ENCODE data around the gene SPATA13. TPM values are rescaled to one million over a fixed set of nuclear protein-coding genes. Genes with fewer than 3 reads are reported as not detected.

Gene SPATA13
- total and polyA plus RNA-seq, 2 donors (not counting 3 experiments of a cell fraction or from before 2014, with no cell fraction given), result 6.6 to 12.9 TPM

DNA sequence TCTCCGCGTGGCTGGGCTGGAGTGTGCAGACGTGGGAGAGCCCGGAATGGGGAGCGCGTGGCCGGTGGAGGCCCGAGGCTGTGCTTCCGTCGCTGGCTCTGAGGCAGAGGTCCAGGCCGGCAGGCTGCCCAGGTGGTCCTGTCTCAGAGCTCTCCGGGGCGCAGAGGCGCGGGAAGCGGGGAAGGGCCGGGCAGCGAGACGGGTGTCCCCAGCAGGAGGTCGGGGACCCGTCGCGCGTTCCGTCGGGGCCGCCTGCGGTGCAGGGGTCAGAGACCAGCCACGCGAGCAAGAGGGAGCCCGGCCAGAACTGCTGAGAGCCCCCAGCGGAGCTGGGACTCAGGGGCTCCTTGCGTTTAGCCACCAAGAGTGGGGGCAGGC lies 147.5 kb downstream of the SPATA13 start:
- Histone ChIP-seq H3K4me2 (ENCODE audit: insufficient read depth, low read length) (no peak overlapping the region), H3K4me1 (ENCODE audit: control insufficient read depth, extremely low read depth, insufficient read depth, low read length) (no peaks in the 10 kb centered on the region), H3K9me3 (replicated peaks; ENCODE audit: control insufficient read depth, insufficient read depth, low read length) (no peaks in the 10 kb centered on the region), H3K9ac (replicated peaks; ENCODE audit: extremely low read depth, insufficient read depth, low read length) (no peak overlapping the region), H3K79me2 (ENCODE audit: control insufficient read depth, insufficient read depth, low read length) (no peaks in the 10 kb centered on the region), H3K27me3 (ENCODE audit: control insufficient read depth in 2 of 2, insufficient read depth in 2 of 2, low read length in 2 of 2) (no peaks in the 10 kb centered on the region), H3K27ac (ENCODE audit: insufficient read depth, low read depth, low read length) (no peak overlapping the region), H4K20me1 (replicated peaks; ENCODE audit: control insufficient read depth, extremely low read depth, insufficient read depth, low read length) (no peaks in the 10 kb centered on the region), H3K4me3 (replicated peaks in 1 of 3; ENCODE audit: insufficient read depth in 1 of 3, low read depth in 1 of 3, low read length in 3 of 3) (no peak overlapping the region), H3K36me3 (ENCODE audit: control insufficient read depth in 2 of 2, extremely low read depth in 1 of 2, insufficient read depth in 2 of 2, low read length in 2 of 2) (no peaks in the 10 kb centered on the region), H3K9me1 (replicated peaks; ENCODE audit: control insufficient read depth, extremely low read depth, insufficient read depth, low read length) (no peaks in the 10 kb centered on the region), H2AFZ (ENCODE audit: low read depth, low read length) (no peak overlapping the region)
- ChIA-PET CTCF (no interaction called here), POLR2A (no interaction called here)
- no peak for TF ChIP-seq FOS (IDR thresholded peaks at IDR 0.05; ENCODE audit: borderline replicate concordance, insufficient read depth, low read length)
- TF ChIP-seq, protein P1, sequence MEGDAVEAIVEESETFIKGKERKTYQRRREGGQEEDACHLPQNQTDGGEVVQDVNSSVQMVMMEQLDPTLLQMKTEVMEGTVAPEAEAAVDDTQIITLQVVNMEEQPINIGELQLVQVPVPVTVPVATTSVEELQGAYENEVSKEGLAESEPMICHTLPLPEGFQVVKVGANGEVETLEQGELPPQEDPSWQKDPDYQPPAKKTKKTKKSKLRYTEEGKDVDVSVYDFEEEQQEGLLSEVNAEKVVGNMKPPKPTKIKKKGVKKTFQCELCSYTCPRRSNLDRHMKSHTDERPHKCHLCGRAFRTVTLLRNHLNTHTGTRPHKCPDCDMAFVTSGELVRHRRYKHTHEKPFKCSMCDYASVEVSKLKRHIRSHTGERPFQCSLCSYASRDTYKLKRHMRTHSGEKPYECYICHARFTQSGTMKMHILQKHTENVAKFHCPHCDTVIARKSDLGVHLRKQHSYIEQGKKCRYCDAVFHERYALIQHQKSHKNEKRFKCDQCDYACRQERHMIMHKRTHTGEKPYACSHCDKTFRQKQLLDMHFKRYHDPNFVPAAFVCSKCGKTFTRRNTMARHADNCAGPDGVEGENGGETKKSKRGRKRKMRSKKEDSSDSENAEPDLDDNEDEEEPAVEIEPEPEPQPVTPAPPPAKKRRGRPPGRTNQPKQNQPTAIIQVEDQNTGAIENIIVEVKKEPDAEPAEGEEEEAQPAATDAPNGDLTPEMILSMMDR (IDR thresholded peaks at IDR 0.05; ENCODE audit: extremely low read depth in 1 of 2, insufficient read depth in 1 of 2, low read depth in 1 of 2, low read length in 2 of 2), result no peak
- no peak for TF ChIP-seq GATA2 (IDR thresholded peaks at IDR 0.05; ENCODE audit: insufficient read depth, insufficient read length, low read depth, low read length)
- BruUV-seq (replicated peaks), result no TSS peak
- dilution Hi-C loops (cut with MboI; ENCODE audit: extremely low pct_ligation_motif_present, low sequenced_read_pairs), result no loop called here
- no peak for FAIRE-seq
- DNase-seq (ENCODE audit: low read depth, low spot score), result no peak
- intact Hi-C loops (cut with micrococcal nuclease), result no loop called here

- H3K4me3 ChIP-seq (replicated peaks in 1 of 3; ENCODE audit: insufficient read depth in 1 of 3, low read depth in 1 of 3, low read length in 3 of 3), result no peak overlapping the region
- no peak overlapping the region for H3K4me2 ChIP-seq (ENCODE audit: insufficient read depth, low read length)
- H4K20me1 ChIP-seq (replicated peaks; ENCODE audit: control insufficient read depth, extremely low read depth, insufficient read depth, low read length), result no peaks in the 10 kb centered on the region
- no peaks in the 10 kb centered on the region for H3K36me3 ChIP-seq (ENCODE audit: control insufficient read depth in 2 of 2, extremely low read depth in 1 of 2, insufficient read depth in 2 of 2, low read length in 2 of 2)
- ChIA-PET POLR2A (no interaction called here), CTCF (no interaction called here)
- DNase-seq (ENCODE audit: low read depth, low spot score), result no peak
- no peak overlapping the region for H2AFZ ChIP-seq (ENCODE audit: low read depth, low read length)
- TF ChIP-seq POLR2A (IDR thresholded peaks at IDR 0.05; ENCODE audit: low read depth, low read length) (no peak), GATA2 (IDR thresholded peaks at IDR 0.05; ENCODE audit: insufficient read depth, insufficient read length, low read depth, low read length) (no peak), MYC (IDR thresholded peaks at IDR 0.05; ENCODE audit: low read depth, low read length) (no peak), JUN (IDR thresholded peaks at IDR 0.05; ENCODE audit: borderline replicate concordance, insufficient read depth, insufficient read length, low read depth) (no peak), FOS (IDR thresholded peaks at IDR 0.05; ENCODE audit: borderline replicate concordance, insufficient read depth, low read length) (no peak), POLR2AphosphoS5 (IDR thresholded peaks at IDR 0.05; ENCODE audit: insufficient read depth, low read depth, low read length) (no peak), EZH2 (IDR thresholded peaks at IDR 0.05; ENCODE audit: borderline replicate concordance, low read depth, low read length, severe bottlenecking) (no peak)
- TF ChIP-seq, protein P2, sequence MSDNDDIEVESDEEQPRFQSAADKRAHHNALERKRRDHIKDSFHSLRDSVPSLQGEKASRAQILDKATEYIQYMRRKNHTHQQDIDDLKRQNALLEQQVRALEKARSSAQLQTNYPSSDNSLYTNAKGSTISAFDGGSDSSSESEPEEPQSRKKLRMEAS (IDR thresholded peaks at IDR 0.05; ENCODE audit: insufficient read depth, insufficient read length), result no peak
- TF ChIP-seq, protein P1 (IDR thresholded peaks at IDR 0.05; ENCODE audit: extremely low read depth in 1 of 2, insufficient read depth in 1 of 2, low read depth in 1 of 2, low read length in 2 of 2), result no peak
- no peaks in the 10 kb centered on the region for H3K27me3 ChIP-seq (ENCODE audit: control insufficient read depth in 2 of 2, insufficient read depth in 2 of 2, low read length in 2 of 2)
- no peaks in the 10 kb centered on the region for H3K4me1 ChIP-seq (ENCODE audit: control insufficient read depth, extremely low read depth, insufficient read depth, low read length)
- intact Hi-C loops (cut with micrococcal nuclease), result no loop called here
- FAIRE-seq, result no peak
- no peaks in the 10 kb centered on the region for H3K9me1 ChIP-seq (replicated peaks; ENCODE audit: control insufficient read depth, extremely low read depth, insufficient read depth, low read length)
- H3K9me3 ChIP-seq (replicated peaks; ENCODE audit: control insufficient read depth, insufficient read depth, low read length), result no peaks in the 10 kb centered on the region
- no TSS peak for BruUV-seq (replicated peaks)
- dilution Hi-C loops (cut with MboI; ENCODE audit: extremely low pct_ligation_motif_present, low sequenced_read_pairs), result no loop called here
- no peak overlapping the region for H3K9ac ChIP-seq (replicated peaks; ENCODE audit: extremely low read depth, insufficient read depth, low read length)
- no peaks in the 10 kb centered on the region for H3K79me2 ChIP-seq (ENCODE audit: control insufficient read depth, insufficient read depth, low read length)
- H3K27ac ChIP-seq (ENCODE audit: insufficient read depth, low read depth, low read length), result no peak overlapping the region
Observed at GRCh38 chr13:24308488-24309020, 148.0 kb downstream of the SPATA13 start.

Data from endothelial cell of umbilical vein (primary cell).